Gastroesophageal sphincter (tissue), 3 donors: Measurements from ENCODE around the gene NUDT14.

Experiments used
- CTCF ChIP-seq, 4 experiments: fragments of 200-600 bp in 2 of 4; fragments of 450-650 bp in 2 of 4; sonication (generic) in 1 of 4; IDR thresholded peaks; one replicate each; pipeline ENCODE4 v1.5.1; 2017 to 2019; ENCODE audit warnings: antibody characterized with exemption in 4 of 4, mild to moderate bottlenecking in 2 of 4, moderate library complexity in 2 of 4
- EP300 ChIP-seq: sonication (generic); formaldehyde crosslinking; IDR thresholded peaks from one replicate; pipeline ENCODE4 v1.6.1; 2017; ENCODE audit warnings: antibody characterized with exemption, mild to moderate bottlenecking
- POLR2A ChIP-seq, 2 donors: fragments of 450-650 bp; IDR thresholded peaks; one replicate each; pipeline ENCODE4 v1.6.1; 2017; ENCODE audit warnings: antibody characterized with exemption in 2 of 2, mild to moderate bottlenecking in 2 of 2, moderate library complexity in 1 of 2
- POLR2AphosphoS5 ChIP-seq: sonication (generic); formaldehyde crosslinking; IDR thresholded peaks from one replicate; pipeline ENCODE4 v1.6.1; 2017; ENCODE audit warnings: antibody characterized with exemption

DNA sequence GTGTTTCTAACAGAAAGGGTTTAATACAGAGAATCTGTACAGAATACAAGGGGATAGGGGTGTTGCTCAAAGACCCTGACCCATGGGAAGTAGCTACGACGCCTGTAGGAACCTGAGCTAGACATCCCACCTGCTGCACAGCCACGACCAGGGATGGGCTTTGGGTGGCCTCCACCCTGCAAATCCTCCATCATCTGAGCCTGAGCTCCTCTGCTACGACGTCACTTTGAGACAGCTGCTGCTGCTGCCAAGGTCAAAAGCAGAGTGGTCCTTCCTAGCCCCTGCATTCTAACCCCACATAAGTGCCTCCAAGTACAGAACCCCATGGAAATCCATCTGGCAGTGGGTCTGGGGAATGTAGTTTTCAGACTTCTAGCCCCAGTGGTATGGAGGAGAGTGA, 56.3 kb downstream of the NUDT14 start:
- TF ChIP-seq POLR2A (IDR thresholded peaks at IDR 0.05), result no peak
- no peak for TF ChIP-seq CTCF (IDR thresholded peaks at IDR 0.05)
- no peak for TF ChIP-seq POLR2AphosphoS5
- no peak for TF ChIP-seq EP300
